ENCODE measurements around the gene ADD1. TPM values are rescaled to one million over a fixed set of nuclear protein-coding genes. Genes with fewer than 3 reads are reported as not detected.
"Not testable (repeated sequence)": the region's sequence is repeated elsewhere in the genome, so short reads cannot be mapped to it uniquely, and the experiment has no call there.

Gene ADD1
- total RNA-seq, 2 experiments from 2014 or later, result 266 to 277 TPM

DNA sequence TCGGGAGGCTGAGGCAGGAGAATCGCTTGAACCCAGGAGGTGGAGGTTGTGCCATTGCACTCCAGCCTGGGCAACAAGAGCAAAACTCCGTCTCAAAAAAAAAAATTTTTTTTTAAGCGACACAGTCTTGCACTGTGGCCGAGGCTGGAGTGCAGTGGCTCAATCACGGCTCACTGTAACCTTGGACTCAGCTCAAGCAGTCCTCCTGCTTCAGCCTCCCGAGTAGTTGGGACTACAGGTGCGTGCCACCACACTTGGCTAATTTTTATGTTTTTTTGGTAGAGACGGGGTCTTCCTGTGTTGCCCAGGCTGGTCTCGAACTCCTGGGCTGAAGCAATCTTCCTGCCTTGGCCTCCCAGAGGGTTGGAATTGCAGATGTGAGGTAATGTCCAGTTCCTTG is 94.8 kb downstream of the ADD1 start:
- ChIA-PET POLR2A (interaction anchor here (4.7 to 5.7 kb wide), 2 partner anchors 10 to 15 kb away, joined by 41 to 95 read pairs; no protein-coding TSS in a partner anchor), CTCF (interaction anchor here (1.1 to 5.3 kb wide), 2 partner anchors 15 to 174 kb away, joined by 3 to 64 read pairs; no protein-coding TSS in a partner anchor)
- not testable (repeated sequence) for H3K9me3 Mint-ChIP-seq, DNase-seq, H3K27me3 Mint-ChIP-seq, H3K4me3 Mint-ChIP-seq
- H3K27ac Mint-ChIP-seq, result peak overlapping the region; percentile 98
- peaks cover 62% of the 10 kb centered on the region for H3K4me1 Mint-ChIP-seq
- H3K36me3 Mint-ChIP-seq (ENCODE audit: low read depth), result peaks cover 72% of the 10 kb centered on the region

- DNase-seq, result no peak
- ChIA-PET CTCF (interaction anchor here (5.3 kb wide), 1 partner anchor 15 kb away, joined by 64 read pairs; no protein-coding TSS in a partner anchor), POLR2A (interaction anchor here (4.7 to 5.7 kb wide), 2 partner anchors 10 to 15 kb away, joined by 41 to 95 read pairs; no protein-coding TSS in a partner anchor)
- peak overlapping the region; percentile 68 for H3K27ac Mint-ChIP-seq
- peaks cover 64% of the 10 kb centered on the region for H3K4me1 Mint-ChIP-seq
- H3K36me3 Mint-ChIP-seq (ENCODE audit: low read depth), result peaks cover 76% of the 10 kb centered on the region
- no peaks in the 10 kb centered on the region for H3K9me3 Mint-ChIP-seq
- no peak overlapping the region for H3K4me3 Mint-ChIP-seq
- no peaks in the 10 kb centered on the region for H3K27me3 Mint-ChIP-seq
Measured at GRCh38 chr4:2938906-2939305, 95.3 kb downstream of the ADD1 start.

- Mint-ChIP-seq H3K9me3 (no peaks in the 10 kb centered on the region), H3K4me1 (peaks cover 67% of the 10 kb centered on the region), H3K36me3 (ENCODE audit: low read depth) (peaks cover 81% of the 10 kb centered on the region), H3K27ac (peak overlapping the region; percentile 68), H3K4me3 (no peak overlapping the region), H3K27me3 (no peaks in the 10 kb centered on the region)
- no peak for DNase-seq
- ChIA-PET CTCF (interaction anchor here (5.3 kb wide), 1 partner anchor 14 kb away, joined by 64 read pairs; no protein-coding TSS in a partner anchor), POLR2A (interaction anchor here (5.7 kb wide), 1 partner anchor 14 kb away, joined by 95 read pairs; no protein-coding TSS in a partner anchor)
Measured at GRCh38 chr4:2939383-2940243, 96.0 kb downstream of the ADD1 start.

DNA sequence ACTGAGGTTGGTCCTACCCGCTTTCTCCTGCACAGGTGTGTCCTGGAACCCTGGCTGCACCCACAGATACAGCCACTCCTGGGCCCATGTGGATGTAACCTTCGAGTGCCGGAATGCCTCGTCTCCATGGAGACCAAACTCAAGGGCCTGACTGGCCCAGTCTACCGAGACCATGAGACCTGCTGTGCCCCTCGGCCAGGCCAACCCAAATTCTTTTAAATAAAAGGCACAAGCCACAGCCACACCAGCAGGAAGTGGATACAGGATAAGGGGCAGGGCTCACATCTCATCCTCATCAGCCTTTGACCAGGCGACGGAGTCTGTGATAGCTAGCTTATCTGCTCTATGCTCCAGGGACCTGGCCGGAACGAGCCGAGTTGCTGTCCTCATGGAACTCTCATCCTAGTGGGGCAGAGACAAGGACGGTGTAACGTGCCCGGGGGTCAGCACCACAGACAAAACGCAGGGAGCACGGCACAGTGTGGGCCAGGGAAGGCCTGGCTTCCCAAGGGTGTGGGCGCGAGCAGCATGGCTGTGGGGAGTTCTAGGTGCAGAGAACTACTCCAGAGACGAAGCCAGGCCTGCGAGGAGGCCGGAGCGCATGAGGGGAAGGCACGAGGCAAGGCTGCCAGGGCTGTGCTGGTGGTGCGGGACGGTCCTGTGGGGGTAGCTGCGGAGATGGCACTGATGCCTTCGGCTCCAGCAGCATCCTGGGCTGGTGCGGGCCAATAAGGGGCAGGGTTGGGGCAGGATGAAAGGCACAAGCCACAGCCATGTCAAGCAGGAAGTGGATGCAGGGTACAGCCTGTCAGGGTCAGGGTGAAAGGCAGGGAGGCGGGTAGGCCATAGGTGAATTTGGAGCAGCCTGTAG is 96.9 kb downstream of the ADD1 start:
- no peak overlapping the region for H3K27ac Mint-ChIP-seq
- H3K4me3 Mint-ChIP-seq, result no peak overlapping the region
- H3K27me3 Mint-ChIP-seq, result no peaks in the 10 kb centered on the region
- H3K9me3 Mint-ChIP-seq, result no peaks in the 10 kb centered on the region
- peaks cover 88% of the 10 kb centered on the region for H3K36me3 Mint-ChIP-seq (ENCODE audit: low read depth)
- ChIA-PET CTCF (no interaction called here), POLR2A (interaction anchor here (0.6 to 0.8 kb wide), 2 partner anchors 13 to 20 kb away, joined by 3 to 4 read pairs; no protein-coding TSS in a partner anchor)
- H3K4me1 Mint-ChIP-seq, result peaks cover 65% of the 10 kb centered on the region
- peak; percentile 17 for DNase-seq

- Mint-ChIP-seq H3K36me3 (ENCODE audit: low read depth) (peaks cover 87% of the 10 kb centered on the region), H3K4me1 (peaks cover 56% of the 10 kb centered on the region), H3K27me3 (no peaks in the 10 kb centered on the region), H3K27ac (peak overlapping the region; percentile 82), H3K4me3 (no peak overlapping the region), H3K9me3 (no peaks in the 10 kb centered on the region)
- peak; percentile 15 for DNase-seq
- CTCF ChIA-PET, result no interaction called here
- POLR2A ChIA-PET, result interaction anchor here (0.6 to 0.8 kb wide), 2 partner anchors 13 to 19 kb away, joined by 3 to 4 read pairs; no protein-coding TSS in a partner anchor
Measured at GRCh38 chr4:2941138-2942036, 97.7 kb downstream of the ADD1 start.

DNA sequence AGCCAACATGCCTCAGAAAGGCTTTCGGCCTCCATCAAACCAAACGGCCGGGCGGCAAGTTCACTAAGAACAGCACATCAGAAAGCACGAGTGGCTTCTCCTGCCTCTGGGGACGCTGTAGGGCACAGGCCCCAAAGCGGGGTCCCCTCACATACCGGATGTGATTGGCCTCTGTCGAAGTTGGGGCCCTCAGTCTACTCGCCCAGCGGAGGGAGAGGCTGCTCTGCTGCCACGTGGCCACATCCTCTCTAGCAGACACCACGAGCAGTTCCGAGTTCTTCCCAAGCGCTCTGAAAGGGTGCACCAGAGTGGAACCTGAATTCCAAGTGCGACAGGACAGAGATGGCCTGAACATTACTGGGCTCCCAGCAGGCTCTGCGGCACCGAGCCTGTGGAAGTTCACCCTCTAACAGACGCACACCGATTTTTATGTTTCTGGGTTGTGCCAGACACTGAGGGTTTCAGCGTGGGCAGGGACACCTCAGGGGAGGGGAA is 98.4 kb downstream of the ADD1 start:
- H3K9me3 Mint-ChIP-seq, result no peaks in the 10 kb centered on the region
- H3K27ac Mint-ChIP-seq, result peak overlapping the region; percentile 82
- no peak overlapping the region for H3K4me3 Mint-ChIP-seq
- POLR2A ChIA-PET, result no interaction called here
- peak; percentile 22 for DNase-seq
- CTCF ChIA-PET, result no interaction called here
- no peaks in the 10 kb centered on the region for H3K27me3 Mint-ChIP-seq
- peaks cover 86% of the 10 kb centered on the region for H3K36me3 Mint-ChIP-seq (ENCODE audit: low read depth)
- H3K4me1 Mint-ChIP-seq, result peaks cover 49% of the 10 kb centered on the region

- peak overlapping the region; percentile 36 for H3K4me3 Mint-ChIP-seq
- H3K27me3 Mint-ChIP-seq, result no peaks in the 10 kb centered on the region
- no peaks in the 10 kb centered on the region for H3K9me3 Mint-ChIP-seq
- H3K4me1 Mint-ChIP-seq, result peaks cover 43% of the 10 kb centered on the region
- peak overlapping the region; percentile 82 for H3K27ac Mint-ChIP-seq
- DNase-seq, result peak; percentile 48
- H3K36me3 Mint-ChIP-seq (ENCODE audit: low read depth), result peaks cover 86% of the 10 kb centered on the region
- POLR2A ChIA-PET, result interaction anchor here (1.2 to 3.4 kb wide), 3 partner anchors 7 to 38 kb away, joined by 3 to 25 read pairs (median 23); no protein-coding TSS in a partner anchor
- CTCF ChIA-PET, result no interaction called here
Measured at GRCh38 chr4:2942532-2943363, 99.1 kb downstream of the ADD1 start.

DNA sequence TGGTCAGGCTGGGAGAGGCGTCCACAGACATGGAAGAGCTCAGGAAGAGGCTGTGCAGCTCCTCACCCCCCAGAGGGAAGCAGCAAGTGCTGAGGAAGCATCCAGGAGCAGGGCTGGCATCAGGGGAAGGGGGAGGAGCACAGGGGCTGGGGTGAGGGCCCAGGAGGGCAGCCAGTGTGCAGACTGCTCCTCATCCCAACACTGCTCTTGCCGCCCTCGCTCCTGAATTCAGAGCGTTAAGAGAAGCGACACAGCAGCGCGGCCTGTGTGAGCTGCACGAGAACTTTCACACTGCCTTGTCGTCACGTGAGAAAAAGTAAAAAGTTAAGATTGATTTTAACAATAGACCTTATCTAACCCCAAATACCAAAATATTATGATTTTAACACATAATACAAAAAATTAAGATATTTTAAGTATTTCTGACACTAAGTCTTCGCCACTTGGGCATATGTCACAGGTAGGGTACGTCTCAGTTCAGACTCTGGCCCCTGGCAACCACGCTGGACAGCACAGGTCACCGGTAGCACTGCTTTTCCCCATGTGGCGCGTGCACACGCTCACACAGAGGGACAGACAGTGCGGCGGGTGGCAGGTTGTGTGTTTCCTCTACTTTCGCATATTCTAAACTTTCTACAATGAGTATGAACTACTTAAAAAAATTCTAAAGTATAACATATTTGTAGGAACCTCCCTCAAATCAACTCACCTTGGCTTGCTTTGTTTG is 99.9 kb downstream of the ADD1 start:
- Mint-ChIP-seq H3K9me3 (no peaks in the 10 kb centered on the region), H3K4me3 (no peak overlapping the region), H3K27ac (peak overlapping the region; percentile 82), H3K36me3 (ENCODE audit: low read depth) (peaks cover 87% of the 10 kb centered on the region), H3K4me1 (peaks cover 38% of the 10 kb centered on the region), H3K27me3 (no peaks in the 10 kb centered on the region)
- ChIA-PET CTCF (interaction anchor here (1.1 to 3.1 kb wide), 3 partner anchors 10 to 181 kb away, joined by 3 to 12 read pairs (median 9); no protein-coding TSS in a partner anchor), POLR2A (interaction anchor here (1.2 to 3.4 kb wide), 4 partner anchors 8 to 37 kb away, joined by 3 to 25 read pairs (median 14); no protein-coding TSS in a partner anchor)
- no peak for DNase-seq

GRCh38 chr4:2944091-2944482 is 100.4 kb downstream of the ADD1 start:
- Mint-ChIP-seq H3K27ac (no peak overlapping the region), H3K27me3 (no peaks in the 10 kb centered on the region), H3K9me3 (no peaks in the 10 kb centered on the region), H3K36me3 (ENCODE audit: low read depth) (peaks cover 87% of the 10 kb centered on the region), H3K4me1 (peaks cover 34% of the 10 kb centered on the region), H3K4me3 (no peak overlapping the region)
- no peak for DNase-seq
- POLR2A ChIA-PET, result interaction anchor here (1.2 to 3.4 kb wide), 6 partner anchors 9 to 36 kb away, joined by 3 to 25 read pairs (median 6); partner anchors contain the start of genes GRK4 and NOP14
- CTCF ChIA-PET, result interaction anchor here (1.1 to 3.1 kb wide), 3 partner anchors 10 to 181 kb away, joined by 3 to 12 read pairs (median 9); no protein-coding TSS in a partner anchor

GRCh38 chr4:2944586-2945526 is 101.2 kb downstream of the ADD1 start:
- Mint-ChIP-seq H3K9me3 (no peaks in the 10 kb centered on the region), H3K4me1 (peaks cover 28% of the 10 kb centered on the region), H3K27ac (peak overlapping the region; percentile 40), H3K36me3 (ENCODE audit: low read depth) (peaks cover 85% of the 10 kb centered on the region), H3K4me3 (no peak overlapping the region), H3K27me3 (no peaks in the 10 kb centered on the region)
- ChIA-PET CTCF (interaction anchor here (1.1 to 3.1 kb wide), 3 partner anchors 9 to 182 kb away, joined by 3 to 12 read pairs (median 9); no protein-coding TSS in a partner anchor), POLR2A (interaction anchor here (1.3 to 3.4 kb wide), 5 partner anchors 9 to 19 kb away, joined by 3 to 25 read pairs (median 6); partner anchors contain the start of genes GRK4 and NOP14)
- DNase-seq, result no peak

Measured in activated CD4-positive, alpha-beta memory T cell treated with anti-CD3 and anti-CD28 coated beads, Interleukin-2, amount 10 ng/mL, durations not matched to agents 7 days and 5 days (primary cell).